ENCODE measurements around the gene TBXT.
A peak's percentile ranks its signal among the peaks of the same experiment; 100 is the strongest.

Gene TBXT

GRCh38 chr6:166121726-166122125 lies 45.9 kb downstream of the TBXT start:
- Histone ChIP-seq H4K12ac (ENCODE audit: low read depth, low read length) (no peak overlapping the region), H2BK120ac (ENCODE audit: insufficient read depth, low read length, poor library complexity) (no peak overlapping the region), H3K14ac (ENCODE audit: low read length) (no peak overlapping the region), H3K4me2 (ENCODE audit: low read length) (no peak overlapping the region), H3K9ac (ENCODE audit: low read length) (no peak overlapping the region), H3K4ac (ENCODE audit: low read depth, low read length) (no peak overlapping the region), H3K4me1 (ENCODE audit: control insufficient read depth in 1 of 2, insufficient read depth in 2 of 2, low read length in 2 of 2) (no peaks in the 10 kb centered on the region), H3K36me3 (ENCODE audit: control insufficient read depth in 1 of 2, insufficient read depth in 2 of 2, low read length in 2 of 2) (no peaks in the 10 kb centered on the region), H3K27ac (ENCODE audit: low read depth, low read length) (no peak overlapping the region), H2BK5ac (ENCODE audit: low read depth, low read length, poor library complexity) (no peak overlapping the region), H2AK5ac (ENCODE audit: low read length) (no peak overlapping the region), H3K79me2 (ENCODE audit: control insufficient read depth, insufficient read depth, low read length, poor library complexity) (no peaks in the 10 kb centered on the region), H3K79me1 (ENCODE audit: low read length) (no peaks in the 10 kb centered on the region), H4K8ac (ENCODE audit: low read depth, low read length) (no peak overlapping the region), H3K23ac (ENCODE audit: low read length) (no peak overlapping the region), H2AFZ (ENCODE audit: insufficient read depth, low read length, poor library complexity) (no peak overlapping the region), H3K4me3 (ENCODE audit: low read depth, low read length) (no peak overlapping the region), H3K27me3 (ENCODE audit: insufficient read depth, low read length) (no peaks in the 10 kb centered on the region), H3K9me3 (ENCODE audit: insufficient read depth, low read depth, low read length) (no peaks in the 10 kb centered on the region), H2BK12ac (ENCODE audit: low read length) (no peak overlapping the region), H3K18ac (ENCODE audit: low read length) (no peak overlapping the region), H4K91ac (ENCODE audit: low read depth, low read length) (no peak overlapping the region)
- WGBS (ENCODE audit: extremely low coverage, insufficient coverage, insufficient read length): no CpG with 5 or more reads among the region's 7 CpGs
- peak; percentile 72 to 86 for DNase-seq

GRCh38 chr6:166119116-166119911 lies 48.3 kb downstream of the TBXT start:
- no peaks in the 10 kb centered on the region for H3K36me3 ChIP-seq (ENCODE audit: control insufficient read depth in 1 of 2, insufficient read depth in 2 of 2, low read length in 2 of 2)
- H3K79me1 ChIP-seq (ENCODE audit: low read length): no peaks in the 10 kb centered on the region
- H2BK12ac ChIP-seq (ENCODE audit: low read length): no peak overlapping the region
- no peaks in the 10 kb centered on the region for H3K9me3 ChIP-seq (ENCODE audit: insufficient read depth, low read depth, low read length)
- no peak overlapping the region for H2AK5ac ChIP-seq (ENCODE audit: low read length)
- no peak overlapping the region for H2AFZ ChIP-seq (ENCODE audit: insufficient read depth, low read length, poor library complexity)
- no peak overlapping the region for H4K12ac ChIP-seq (ENCODE audit: low read depth, low read length)
- no peaks in the 10 kb centered on the region for H3K27me3 ChIP-seq (ENCODE audit: insufficient read depth, low read length)
- no peaks in the 10 kb centered on the region for H3K79me2 ChIP-seq (ENCODE audit: control insufficient read depth, insufficient read depth, low read length, poor library complexity)
- no peak overlapping the region for H3K27ac ChIP-seq (ENCODE audit: low read depth, low read length)
- no peak overlapping the region for H2BK5ac ChIP-seq (ENCODE audit: low read depth, low read length, poor library complexity)
- H3K4me1 ChIP-seq (ENCODE audit: control insufficient read depth in 1 of 2, insufficient read depth in 2 of 2, low read length in 2 of 2): no peaks in the 10 kb centered on the region
- H3K4ac ChIP-seq (ENCODE audit: low read depth, low read length): no peak overlapping the region
- H2BK120ac ChIP-seq (ENCODE audit: insufficient read depth, low read length, poor library complexity): no peak overlapping the region
- H3K23ac ChIP-seq (ENCODE audit: low read length): no peak overlapping the region
- no CpG with 5 or more reads among the region's 4 CpGs for WGBS (ENCODE audit: extremely low coverage, insufficient coverage, insufficient read length)
- no peak overlapping the region for H3K14ac ChIP-seq (ENCODE audit: low read length)
- H3K4me3 ChIP-seq (ENCODE audit: low read depth, low read length): no peak overlapping the region
- DNase-seq: peak; percentile 44 to 63
- H4K91ac ChIP-seq (ENCODE audit: low read depth, low read length): no peak overlapping the region
- no peak overlapping the region for H4K8ac ChIP-seq (ENCODE audit: low read depth, low read length)
- H3K9ac ChIP-seq (ENCODE audit: low read length): no peak overlapping the region
- H3K18ac ChIP-seq (ENCODE audit: low read length): no peak overlapping the region
- no peak overlapping the region for H3K4me2 ChIP-seq (ENCODE audit: low read length)

GRCh38 chr6:166115609-166116008 lies 52.0 kb downstream of the TBXT start:
- H3K14ac ChIP-seq (ENCODE audit: low read length): no peak overlapping the region
- H2AFZ ChIP-seq (ENCODE audit: insufficient read depth, low read length, poor library complexity): no peak overlapping the region
- H3K9ac ChIP-seq (ENCODE audit: low read length): no peak overlapping the region
- no peaks in the 10 kb centered on the region for H3K27me3 ChIP-seq (ENCODE audit: insufficient read depth, low read length)
- H3K18ac ChIP-seq (ENCODE audit: low read length): no peak overlapping the region
- DNase-seq: no peak
- no peak overlapping the region for H3K4ac ChIP-seq (ENCODE audit: low read depth, low read length)
- no peak overlapping the region for H4K12ac ChIP-seq (ENCODE audit: low read depth, low read length)
- H4K8ac ChIP-seq (ENCODE audit: low read depth, low read length): no peak overlapping the region
- H3K79me1 ChIP-seq (ENCODE audit: low read length): no peaks in the 10 kb centered on the region
- no peak overlapping the region for H2BK12ac ChIP-seq (ENCODE audit: low read length)
- H2BK120ac ChIP-seq (ENCODE audit: insufficient read depth, low read length, poor library complexity): no peak overlapping the region
- no peaks in the 10 kb centered on the region for H3K9me3 ChIP-seq (ENCODE audit: insufficient read depth, low read depth, low read length)
- H3K27ac ChIP-seq (ENCODE audit: low read depth, low read length): no peak overlapping the region
- no peak overlapping the region for H4K91ac ChIP-seq (ENCODE audit: low read depth, low read length)
- H3K4me1 ChIP-seq (ENCODE audit: control insufficient read depth in 1 of 2, insufficient read depth in 2 of 2, low read length in 2 of 2): no peaks in the 10 kb centered on the region
- no peak overlapping the region for H3K4me3 ChIP-seq (ENCODE audit: low read depth, low read length)
- H3K79me2 ChIP-seq (ENCODE audit: control insufficient read depth, insufficient read depth, low read length, poor library complexity): no peaks in the 10 kb centered on the region
- no peak overlapping the region for H2AK5ac ChIP-seq (ENCODE audit: low read length)
- no peak overlapping the region for H3K23ac ChIP-seq (ENCODE audit: low read length)
- H3K4me2 ChIP-seq (ENCODE audit: low read length): no peak overlapping the region
- H2BK5ac ChIP-seq (ENCODE audit: low read depth, low read length, poor library complexity): no peak overlapping the region
- no peaks in the 10 kb centered on the region for H3K36me3 ChIP-seq (ENCODE audit: control insufficient read depth in 1 of 2, insufficient read depth in 2 of 2, low read length in 2 of 2)

- peak; percentile 86 to 94 for DNase-seq
- Histone ChIP-seq H2BK120ac (ENCODE audit: insufficient read depth, low read length, poor library complexity) (no peak overlapping the region), H3K27me3 (ENCODE audit: insufficient read depth, low read length) (no peaks in the 10 kb centered on the region), H2AFZ (ENCODE audit: insufficient read depth, low read length, poor library complexity) (no peak overlapping the region), H4K91ac (ENCODE audit: low read depth, low read length) (no peak overlapping the region), H3K36me3 (ENCODE audit: control insufficient read depth in 1 of 2, insufficient read depth in 2 of 2, low read length in 2 of 2) (no peaks in the 10 kb centered on the region), H4K8ac (ENCODE audit: low read depth, low read length) (no peak overlapping the region), H3K14ac (ENCODE audit: low read length) (no peak overlapping the region), H3K79me1 (ENCODE audit: low read length) (no peaks in the 10 kb centered on the region), H2BK12ac (ENCODE audit: low read length) (no peak overlapping the region), H3K27ac (ENCODE audit: low read depth, low read length) (no peak overlapping the region), H2BK5ac (ENCODE audit: low read depth, low read length, poor library complexity) (no peak overlapping the region), H2AK5ac (ENCODE audit: low read length) (no peak overlapping the region), H3K4me3 (ENCODE audit: low read depth, low read length) (no peak overlapping the region), H3K4ac (ENCODE audit: low read depth, low read length) (no peak overlapping the region), H3K79me2 (ENCODE audit: control insufficient read depth, insufficient read depth, low read length, poor library complexity) (no peaks in the 10 kb centered on the region), H3K23ac (ENCODE audit: low read length) (no peak overlapping the region), H3K4me2 (ENCODE audit: low read length) (peak overlapping the region; percentile 27), H4K12ac (ENCODE audit: low read depth, low read length) (no peak overlapping the region), H3K4me1 (ENCODE audit: control insufficient read depth in 1 of 2, insufficient read depth in 2 of 2, low read length in 2 of 2) (no peaks in the 10 kb centered on the region), H3K9me3 (ENCODE audit: insufficient read depth, low read depth, low read length) (no peaks in the 10 kb centered on the region), H3K9ac (ENCODE audit: low read length) (no peak overlapping the region), H3K18ac (ENCODE audit: low read length) (no peak overlapping the region)
- no CpG with 5 or more reads among the region's 11 CpGs for WGBS (ENCODE audit: extremely low coverage, insufficient coverage, insufficient read length)
Measured at GRCh38 chr6:166112580-166112979, 55.1 kb downstream of the TBXT start.

All from trophoblast cell (in vitro differentiated cells and primary cell).